ENCODE results near the gene SHISA3. TPM values are rescaled to one million over a fixed set of nuclear protein-coding genes. Genes with fewer than 3 reads are reported as not detected.

SHISA3 gene
- total RNA-seq, result 1 to 10 TPM in 1 of 4 donors, under 1 TPM in 3; 0.37 to 1.8 (median 0.55) TPM

DNA sequence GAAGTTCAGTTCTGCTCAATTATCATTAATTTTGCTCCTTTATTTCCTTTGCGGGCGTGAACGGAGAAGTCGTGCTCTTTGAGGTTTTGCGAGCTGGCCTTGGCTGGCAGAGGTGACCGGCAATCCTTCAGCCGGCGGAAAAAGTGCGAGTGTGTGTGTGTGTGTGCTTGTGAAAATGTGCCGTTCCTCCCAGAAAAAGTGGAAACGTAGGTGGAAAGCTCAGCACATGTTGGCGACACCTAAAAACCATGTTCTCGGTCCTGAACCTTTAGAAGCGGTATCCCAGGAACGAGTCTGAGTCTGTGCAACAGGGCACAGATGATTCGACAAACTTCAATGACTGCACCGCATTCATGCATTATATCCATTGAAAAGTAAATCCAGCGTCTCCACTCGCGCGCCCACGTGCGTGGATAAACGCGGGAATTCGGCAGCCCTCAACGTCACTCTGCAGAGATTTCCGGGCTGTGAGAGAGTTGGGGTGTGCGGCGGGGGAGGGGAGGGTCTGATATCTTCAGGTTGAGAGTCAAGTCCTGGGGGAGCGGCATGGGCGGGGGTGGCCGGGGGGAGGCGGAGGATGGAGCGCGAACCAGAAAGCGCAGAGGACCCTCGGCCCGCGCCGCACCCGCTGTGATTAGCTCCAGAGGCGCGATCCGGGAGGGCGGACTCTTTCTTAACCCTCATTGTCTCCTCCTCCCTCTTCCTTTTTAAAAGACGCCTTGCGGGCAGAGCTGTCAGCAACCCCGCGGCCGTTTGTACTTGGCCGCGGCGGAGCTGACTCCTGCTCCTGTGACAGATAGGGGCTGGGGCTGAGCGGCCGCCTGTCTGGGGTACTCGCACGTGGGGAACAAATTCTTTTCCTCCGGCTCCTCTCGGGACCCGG lies at the start of gene SHISA3:
SHISA3 (plus strand) TSS at position 737 of the 883 bp plus-strand sequence. CDS start 569 bp downstream, outside the sequence.
- DNase-seq, result no peak
- Histone ChIP-seq H3K9me3 (no peaks in the 10 kb centered on the region), H3K4me1 (peaks cover 0 to 5% of the 10 kb centered on the region in 2 donors), H3K27me3 (peaks cover 6 to 26% of the 10 kb centered on the region in 2 donors), H3K4me3 (peak within 1 kb of the TSS; percentile 21 to 26), H3K36me3 (no peaks in the 10 kb centered on the region), H3K27ac (no peak within 1 kb of the TSS)
- TF ChIP-seq, protein P1, sequence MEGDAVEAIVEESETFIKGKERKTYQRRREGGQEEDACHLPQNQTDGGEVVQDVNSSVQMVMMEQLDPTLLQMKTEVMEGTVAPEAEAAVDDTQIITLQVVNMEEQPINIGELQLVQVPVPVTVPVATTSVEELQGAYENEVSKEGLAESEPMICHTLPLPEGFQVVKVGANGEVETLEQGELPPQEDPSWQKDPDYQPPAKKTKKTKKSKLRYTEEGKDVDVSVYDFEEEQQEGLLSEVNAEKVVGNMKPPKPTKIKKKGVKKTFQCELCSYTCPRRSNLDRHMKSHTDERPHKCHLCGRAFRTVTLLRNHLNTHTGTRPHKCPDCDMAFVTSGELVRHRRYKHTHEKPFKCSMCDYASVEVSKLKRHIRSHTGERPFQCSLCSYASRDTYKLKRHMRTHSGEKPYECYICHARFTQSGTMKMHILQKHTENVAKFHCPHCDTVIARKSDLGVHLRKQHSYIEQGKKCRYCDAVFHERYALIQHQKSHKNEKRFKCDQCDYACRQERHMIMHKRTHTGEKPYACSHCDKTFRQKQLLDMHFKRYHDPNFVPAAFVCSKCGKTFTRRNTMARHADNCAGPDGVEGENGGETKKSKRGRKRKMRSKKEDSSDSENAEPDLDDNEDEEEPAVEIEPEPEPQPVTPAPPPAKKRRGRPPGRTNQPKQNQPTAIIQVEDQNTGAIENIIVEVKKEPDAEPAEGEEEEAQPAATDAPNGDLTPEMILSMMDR (IDR thresholded peaks at IDR 0.05), result no peak
- TF ChIP-seq POLR2A (IDR thresholded peaks at IDR 0.05), result no peak
- intact Hi-C loops (cut with DNase I; ENCODE audit: low total_unique reads), result no loop called here

GRCh38 chr4:42348247-42348646 lies 49.0 kb upstream of the SHISA3 start:
- H3K36me3 ChIP-seq, result no peaks in the 10 kb centered on the region
- intact Hi-C loops (cut with DNase I; ENCODE audit: low total_unique reads), result no loop called here
- no peaks in the 10 kb centered on the region for H3K4me1 ChIP-seq
- H3K27me3 ChIP-seq, result no peaks in the 10 kb centered on the region
- TF ChIP-seq, protein P1 (IDR thresholded peaks at IDR 0.05), result no peak
- no peak for TF ChIP-seq POLR2A (IDR thresholded peaks at IDR 0.05)
- H3K9me3 ChIP-seq, result no peaks in the 10 kb centered on the region
- H3K4me3 ChIP-seq, result no peak overlapping the region
- DNase-seq, result no peak
- H3K27ac ChIP-seq, result no peak overlapping the region

DNA sequence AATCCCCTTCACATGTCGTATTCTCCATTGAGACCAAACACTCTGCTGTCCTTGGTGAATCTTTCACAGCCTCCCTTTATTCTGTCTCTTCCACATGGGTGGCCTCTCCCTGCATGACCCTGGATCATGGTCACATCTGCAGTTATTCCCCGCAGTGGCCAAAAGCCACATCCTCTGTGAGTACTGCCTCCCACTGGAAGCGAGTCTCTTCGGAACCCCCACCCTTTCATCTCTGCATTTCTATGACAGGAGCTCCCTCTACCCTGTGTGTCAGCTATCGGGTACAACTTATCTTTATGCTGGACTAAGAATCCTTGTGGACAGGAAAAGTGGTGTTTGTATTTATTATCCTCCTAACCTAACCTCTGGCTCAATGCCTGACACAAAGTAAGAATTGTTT lies 48.6 kb upstream of the SHISA3 start:
- no peak for DNase-seq
- H3K36me3 ChIP-seq, result no peaks in the 10 kb centered on the region
- H3K4me1 ChIP-seq, result no peaks in the 10 kb centered on the region
- intact Hi-C loops (cut with DNase I; ENCODE audit: low total_unique reads), result no loop called here
- no peaks in the 10 kb centered on the region for H3K27me3 ChIP-seq
- no peak overlapping the region for H3K4me3 ChIP-seq
- H3K27ac ChIP-seq, result no peak overlapping the region
- no peaks in the 10 kb centered on the region for H3K9me3 ChIP-seq
- TF ChIP-seq, protein P1 (IDR thresholded peaks at IDR 0.05), result no peak
- TF ChIP-seq POLR2A (IDR thresholded peaks at IDR 0.05), result no peak

DNA sequence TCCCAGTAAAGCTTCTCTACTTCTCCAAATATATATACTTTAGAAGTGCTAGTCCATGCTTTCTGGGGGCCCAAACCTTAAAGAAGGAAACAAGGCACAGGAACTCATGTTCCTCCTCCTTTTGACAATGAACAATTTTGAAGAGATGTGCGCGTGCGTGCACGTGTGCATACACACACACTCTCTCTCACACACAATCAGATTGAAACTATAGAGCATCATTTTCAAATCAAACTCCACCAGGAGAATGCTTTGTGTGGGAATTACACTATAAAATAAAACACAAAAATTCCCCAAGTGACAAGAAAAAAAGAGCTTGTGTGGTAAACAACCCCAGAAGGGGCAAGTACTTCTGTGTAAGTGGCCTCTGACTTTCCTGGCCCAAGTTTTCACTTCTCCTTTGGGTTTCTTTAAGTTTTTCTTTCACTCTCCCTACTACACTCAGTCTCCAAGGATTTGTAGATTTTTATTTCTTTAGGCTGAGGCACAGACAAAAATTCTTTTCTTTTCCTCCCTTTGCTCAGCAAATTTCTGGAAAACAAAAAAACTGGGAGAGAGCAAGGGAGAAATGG lies 46.6 kb upstream of the SHISA3 start:
- TF ChIP-seq POLR2A (IDR thresholded peaks at IDR 0.05), result no peak
- TF ChIP-seq, protein P1 (IDR thresholded peaks at IDR 0.05), result no peak
- Histone ChIP-seq H3K27me3 (no peaks in the 10 kb centered on the region), H3K36me3 (no peaks in the 10 kb centered on the region), H3K4me1 (no peaks in the 10 kb centered on the region), H3K9me3 (no peaks in the 10 kb centered on the region), H3K27ac (no peak overlapping the region), H3K4me3 (no peak overlapping the region)
- intact Hi-C loops (cut with DNase I; ENCODE audit: low total_unique reads), result no loop called here
- DNase-seq, result no peak

- intact Hi-C loops (cut with DNase I; ENCODE audit: low total_unique reads), result no loop called here
- TF ChIP-seq, protein P1 (IDR thresholded peaks at IDR 0.05), result no peak
- no peak for TF ChIP-seq POLR2A (IDR thresholded peaks at IDR 0.05)
- Histone ChIP-seq H3K4me3 (no peak overlapping the region), H3K4me1 (no peaks in the 10 kb centered on the region), H3K9me3 (no peaks in the 10 kb centered on the region), H3K27me3 (no peaks in the 10 kb centered on the region), H3K27ac (no peak overlapping the region), H3K36me3 (no peaks in the 10 kb centered on the region)
- DNase-seq, result no peak
Observed at GRCh38 chr4:42352049-42352448, 45.2 kb upstream of the SHISA3 start.
